SK-N-SH (cell line): ENCODE data around the gene NPIPA8. TPM values are rescaled to one million over a fixed set of nuclear protein-coding genes. Genes with fewer than 3 reads are reported as not detected.
"Not testable (repeated sequence)": the region's sequence is repeated elsewhere in the genome, so short reads cannot be mapped to it uniquely, and the experiment has no call there.

Experiments used
- CTCF ChIA-PET: fragments of 300-600, 350-600 bp; formaldehyde crosslinking; extraction: SDS; loops from one replicate; lab custom pipeline; 2021; lab: Yijun Ruan, JAX
- POLR2A ChIA-PET: fragments of 350-600 bp; sonication (Branson Sonifier 250); formaldehyde crosslinking; extraction: SDS; loops from one replicate; lab custom pipeline; 2020; ENCODE audit warnings: antibody characterized with exemption, inconsistent platforms; lab: Yijun Ruan, JAX
- DNase-seq: peaks from one replicate; pipeline ENCODE4 v3.0.0; 2012
- H2AFZ ChIP-seq: fragments of 200-600 bp; sonication (generic); 2 replicates; pipeline ENCODE4 v1.8.1; 2016; ENCODE audit warnings: antibody characterized with exemption, mild to moderate bottlenecking, low read depth
- H3F3A ChIP-seq: fragments of 200-600 bp; sonication (generic); replicated peaks from 2 replicates; pipeline ENCODE3; 2016; ENCODE audit warnings: antibody characterized with exemption, mild to moderate bottlenecking; ENCODE audit not compliant: insufficient read depth
- H3K27ac ChIP-seq, 2 experiments: fragments of 200-500 bp in 1 of 2; fragments of 200-600 bp in 1 of 2; sonication (Bioruptor generic) in 1 of 2; sonication (generic), shearing (Covaris generic) in 1 of 2; 2 replicates each; pipeline versions ENCODE4 v1.5.1 to v1.6.1; 2014 to 2016; ENCODE audit warnings: low read depth in 2 of 2, inconsistent platforms in 1 of 2, low read length in 1 of 2, mild to moderate bottlenecking in 1 of 2, mixed read lengths in 1 of 2
- H3K27me3 ChIP-seq: fragments of 200-600 bp; sonication (generic), shearing (Covaris generic); 2 replicates; pipeline ENCODE4 v1.6.1; 2016; ENCODE audit warnings: mixed run types; ENCODE audit not compliant: insufficient read depth
- H3K36me3 ChIP-seq, 2 experiments: fragments of 200-500 bp in 1 of 2; fragments of 200-600 bp in 1 of 2; sonication (Bioruptor generic) in 1 of 2; sonication (generic) in 1 of 2; replicated peaks in 1 of 2; 2 replicates each; pipeline versions ENCODE3 to v1.5.1; 2014 to 2016; ENCODE audit warnings: low read length in 1 of 2, mild to moderate bottlenecking in 1 of 2; ENCODE audit not compliant: insufficient read depth in 2 of 2, control insufficient read depth in 1 of 2
- H3K4me1 ChIP-seq, 2 experiments: fragments of 200-500 bp in 1 of 2; fragments of 200-600 bp in 1 of 2; sonication (Bioruptor generic) in 1 of 2; sonication (generic), shearing (Covaris generic) in 1 of 2; 2 replicates each; pipeline versions ENCODE4 v1.5.1 to v1.6.1; 2014 to 2016; ENCODE audit warnings: low read depth in 1 of 2, low read length in 1 of 2, mixed run types in 1 of 2; ENCODE audit not compliant: insufficient read depth in 2 of 2, control insufficient read depth in 1 of 2
- H3K4me2 ChIP-seq: fragments of 200-600 bp; sonication (generic), shearing (Covaris generic); 2 replicates; pipeline ENCODE4 v1.6.1; 2017; ENCODE audit warnings: mixed run types
- H3K4me3 ChIP-seq, 2 experiments: fragments of 200-500 bp in 1 of 2; fragments of 200-600 bp in 1 of 2; sonication (Bioruptor generic) in 1 of 2; sonication (generic), shearing (Covaris generic) in 1 of 2; 2 replicates each; pipeline versions ENCODE4 v1.5.1 to v1.8.1; 2014 to 2016; ENCODE audit warnings: low read depth in 2 of 2, inconsistent platforms in 1 of 2, low read length in 1 of 2, mild to moderate bottlenecking in 1 of 2, mixed read lengths in 1 of 2, moderate library complexity in 1 of 2
- H3K79me2 ChIP-seq: fragments of 200-600 bp; sonication (generic); 2 replicates; pipeline ENCODE4 v1.8.1; 2017; ENCODE audit warnings: mild to moderate bottlenecking; ENCODE audit not compliant: insufficient read depth
- H3K9ac ChIP-seq: fragments of 200-600 bp; sonication (generic); 2 replicates; pipeline ENCODE4 v1.6.1; 2017; ENCODE audit warnings: mixed run types
- H3K9me2 ChIP-seq: fragments of 200-600 bp; sonication (generic); 2 replicates; pipeline ENCODE4 v1.6.1; 2017; ENCODE audit warnings: mixed run types
- H3K9me3 ChIP-seq: fragments of 200-600 bp; sonication (generic); 2 replicates; pipeline ENCODE4 v1.6.1; 2017; ENCODE audit warnings: mixed run types, mild to moderate bottlenecking, moderate library complexity
- H4K20me1 ChIP-seq: fragments of 200-600 bp; sonication (generic); 2 replicates; pipeline ENCODE4 v1.6.1; 2017; ENCODE audit warnings: mild to moderate bottlenecking, mixed run types; ENCODE audit not compliant: insufficient read depth
- WGBS: methylation state at CpG from one replicate; pipeline ENCODE4 v1.1.6; 2017; ENCODE audit warnings: low lambda C conversion rate; 5-methylcytosine and 5-hydroxymethylcytosine counted together
- polyA plus RNA-seq, 3 experiments: library from polyadenylated mRNA; depleted of rRNA; stranded (reverse); fragments of >200 nt; gene quantifications; 2 replicates each; pipeline ENCODE4 v1.2.3, GENCODE V29; 2012

NPIPA8 gene
- polyA plus RNA-seq, 1 of the 3 experiments (the other 2 are of a cell fraction) = 15.8 TPM

DNA sequence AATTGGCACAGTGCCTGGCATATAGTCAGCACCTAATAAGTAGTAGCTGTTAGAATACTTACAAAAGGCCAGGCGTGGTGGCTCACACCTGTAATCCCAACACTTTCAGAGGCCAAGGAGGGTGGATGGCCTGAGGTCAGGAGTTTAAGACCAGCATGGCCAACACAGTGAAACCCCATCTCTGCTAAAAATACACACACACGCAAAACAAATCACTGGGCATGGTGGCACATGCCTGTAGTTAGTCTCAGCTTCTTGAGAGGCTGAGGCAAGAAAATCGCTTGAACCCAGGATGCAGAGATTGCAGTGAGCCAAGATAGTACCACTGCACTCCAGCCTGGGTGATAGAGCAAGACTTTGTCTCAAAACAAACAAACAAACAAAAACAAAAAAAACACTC is 29.3 kb downstream of the NPIPA8 start:
- H3K27me3 ChIP-seq, H3K27ac ChIP-seq, H4K20me1 ChIP-seq, H3K9ac ChIP-seq, H3F3A ChIP-seq, H3K4me1 ChIP-seq, H3K79me2 ChIP-seq, DNase-seq, POLR2A ChIA-PET, H3K36me3 ChIP-seq, H2AFZ ChIP-seq, H3K4me3 ChIP-seq, H3K9me3 ChIP-seq, H3K4me2 ChIP-seq, H3K9me2 ChIP-seq, CTCF ChIA-PET: not testable (repeated sequence)
- WGBS = no CpG with 5 or more reads among the region's 3 CpGs

DNA sequence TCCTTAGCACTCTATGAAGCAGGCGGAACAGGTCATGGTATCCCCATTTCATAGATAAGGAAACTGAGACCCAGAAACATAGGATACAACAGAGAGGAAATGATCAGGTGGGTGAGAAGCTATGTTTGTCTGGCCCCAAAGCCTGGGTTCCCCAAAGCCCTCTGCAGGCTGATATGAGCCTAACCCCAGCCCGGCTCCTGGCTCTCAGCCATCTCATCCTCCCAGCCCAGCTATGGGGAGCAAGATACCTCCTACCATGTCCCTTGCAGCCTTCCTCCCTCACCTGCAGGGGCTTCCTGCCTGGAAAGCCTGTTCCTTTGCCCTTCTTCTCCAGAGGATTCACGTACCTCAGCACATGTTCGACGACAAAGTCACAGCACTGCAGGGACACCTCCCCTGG is 30.5 kb downstream of the NPIPA8 start:
- H3K4me1 ChIP-seq, H3K9me3 ChIP-seq, H3K9me2 ChIP-seq, H3K27ac ChIP-seq, H3F3A ChIP-seq, H3K4me3 ChIP-seq, H3K4me2 ChIP-seq, CTCF ChIA-PET, H4K20me1 ChIP-seq, H2AFZ ChIP-seq, H3K27me3 ChIP-seq, POLR2A ChIA-PET, H3K36me3 ChIP-seq, H3K79me2 ChIP-seq, DNase-seq, H3K9ac ChIP-seq: not testable (repeated sequence)
- 33% methylated on average over 1 of the region's 5 CpGs for WGBS

DNA sequence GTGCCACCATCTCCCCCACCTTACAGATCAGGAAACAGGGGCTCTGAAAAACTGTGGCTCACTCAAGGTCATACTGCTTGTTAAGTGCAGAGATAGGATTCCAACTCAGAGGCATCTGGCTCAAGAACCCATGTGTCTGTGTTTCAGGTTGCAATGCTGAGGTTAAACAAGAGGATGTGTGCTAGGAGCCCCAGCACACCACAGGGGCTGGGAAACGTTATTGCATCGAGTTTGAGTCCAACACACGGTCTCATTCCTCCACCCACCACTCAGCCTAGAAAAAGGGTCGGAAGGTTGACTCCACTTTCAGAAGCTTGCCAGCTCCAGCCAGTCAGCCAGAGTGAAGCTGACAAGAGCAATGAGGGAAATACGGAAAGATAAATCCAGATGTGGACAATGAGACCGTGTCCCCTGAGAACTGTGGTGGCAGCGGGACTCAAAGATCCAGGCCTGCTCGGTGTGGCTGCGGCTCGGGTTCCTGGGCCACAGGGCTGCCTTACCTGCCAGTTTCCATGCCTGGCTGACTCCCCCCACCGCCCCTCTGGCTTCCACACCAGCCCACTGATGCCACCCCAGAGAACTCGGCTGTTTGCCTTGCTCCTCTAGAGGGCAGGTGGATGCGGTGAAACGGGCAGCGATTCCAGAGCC is 33.4 kb downstream of the NPIPA8 start:
- H2AFZ ChIP-seq, POLR2A ChIA-PET, H3K27ac ChIP-seq, H3K4me3 ChIP-seq, H3K9me3 ChIP-seq, CTCF ChIA-PET, H3K36me3 ChIP-seq, H4K20me1 ChIP-seq, H3F3A ChIP-seq, H3K9ac ChIP-seq, DNase-seq, H3K4me2 ChIP-seq, H3K27me3 ChIP-seq, H3K4me1 ChIP-seq, H3K79me2 ChIP-seq, H3K9me2 ChIP-seq: not testable (repeated sequence)
- no CpG with 5 or more reads among the region's 15 CpGs for WGBS

DNA sequence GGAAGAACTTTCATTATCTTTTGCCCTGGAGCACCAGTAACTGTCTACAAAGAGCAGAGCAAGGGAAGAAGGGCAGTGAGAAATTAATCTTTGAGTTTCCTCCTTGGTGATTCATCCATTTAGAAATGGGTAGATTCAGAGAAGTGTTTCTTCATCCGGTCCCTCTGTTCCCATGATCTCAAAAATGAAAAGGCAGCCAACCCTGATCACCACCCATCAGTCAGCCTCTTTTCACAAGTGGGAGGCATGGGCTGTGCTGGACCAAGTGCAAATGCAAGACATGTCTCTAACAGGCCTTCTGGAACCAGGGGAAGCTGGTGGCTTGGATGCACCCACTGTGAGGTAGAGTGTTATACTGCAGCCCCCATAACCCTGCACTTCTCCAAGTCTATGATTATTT is 38.8 kb downstream of the NPIPA8 start:
- POLR2A ChIA-PET, H3K9ac ChIP-seq: not testable (repeated sequence)

DNA sequence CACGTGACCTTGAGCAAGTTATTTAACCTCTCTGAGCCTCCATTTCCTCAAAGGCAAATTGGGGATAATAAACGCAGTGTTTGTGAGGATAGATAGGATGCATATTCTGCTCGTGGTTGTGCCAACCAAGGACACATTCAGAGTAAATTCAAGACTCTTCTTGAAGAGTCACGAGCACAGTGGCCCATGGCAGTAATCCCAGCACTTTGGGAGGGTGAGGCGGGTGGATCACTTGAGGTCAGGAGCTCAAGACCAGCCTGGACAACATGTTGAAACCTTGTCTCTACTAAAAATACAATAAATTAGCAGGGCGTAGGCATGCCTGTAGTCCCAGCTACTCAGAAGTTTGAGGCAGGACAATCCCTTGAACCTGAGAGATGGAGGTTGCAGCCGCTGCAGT is 39.6 kb downstream of the NPIPA8 start:
- H3K4me1 ChIP-seq, H2AFZ ChIP-seq, H3K4me3 ChIP-seq, H3K27ac ChIP-seq, H3F3A ChIP-seq, H3K9me2 ChIP-seq, H3K27me3 ChIP-seq, H3K9ac ChIP-seq, H3K9me3 ChIP-seq, H3K36me3 ChIP-seq, CTCF ChIA-PET, H3K79me2 ChIP-seq, H4K20me1 ChIP-seq, POLR2A ChIA-PET, H3K4me2 ChIP-seq, DNase-seq: not testable (repeated sequence)
- no CpG with 5 or more reads among the region's 7 CpGs for WGBS

More for the DNA sequence above, 38.8 kb downstream of the NPIPA8 start:
- DNase-seq, H3K36me3 ChIP-seq, H3K9me2 ChIP-seq, H3F3A ChIP-seq, H3K9me3 ChIP-seq, CTCF ChIA-PET, H3K4me2 ChIP-seq, H2AFZ ChIP-seq, H4K20me1 ChIP-seq, H3K79me2 ChIP-seq, H3K4me3 ChIP-seq, H3K27me3 ChIP-seq, H3K27ac ChIP-seq, H3K4me1 ChIP-seq: not testable (repeated sequence)
- WGBS = no CpG with 5 or more reads among the region's 1 CpG

DNA sequence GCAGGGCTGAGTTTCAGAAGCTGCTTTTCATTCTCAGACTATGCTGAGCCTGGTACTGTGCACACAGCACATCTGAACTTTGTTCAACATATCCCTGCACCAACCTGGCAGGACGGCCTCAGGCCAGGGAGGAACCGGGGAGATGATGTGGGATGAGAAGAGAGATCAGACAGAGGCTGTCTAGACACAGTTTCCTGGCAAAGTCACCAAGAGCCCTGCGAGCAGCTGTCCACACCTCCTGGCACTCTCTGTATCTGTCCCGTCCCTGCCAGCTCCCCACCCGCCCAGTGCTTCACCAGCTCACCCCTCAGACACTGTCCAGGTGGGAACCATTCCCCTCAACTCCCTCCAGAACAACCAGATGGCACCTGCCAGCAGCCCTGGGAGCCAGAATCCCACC is 42.2 kb downstream of the NPIPA8 start:
- H4K20me1 ChIP-seq, CTCF ChIA-PET, H3K27ac ChIP-seq, H2AFZ ChIP-seq, H3K79me2 ChIP-seq, H3K9me2 ChIP-seq, H3F3A ChIP-seq, POLR2A ChIA-PET, DNase-seq, H3K9ac ChIP-seq, H3K9me3 ChIP-seq, H3K36me3 ChIP-seq, H3K4me2 ChIP-seq, H3K4me3 ChIP-seq, H3K27me3 ChIP-seq, H3K4me1 ChIP-seq: not testable (repeated sequence)
- WGBS = no CpG with 5 or more reads among the region's 5 CpGs
